ENCODE results near the gene MAN2B1.
"Not testable (repeated sequence)": the region's sequence is repeated elsewhere in the genome, so short reads cannot be mapped to it uniquely, and the experiment has no call there.

MAN2B1 gene

DNA sequence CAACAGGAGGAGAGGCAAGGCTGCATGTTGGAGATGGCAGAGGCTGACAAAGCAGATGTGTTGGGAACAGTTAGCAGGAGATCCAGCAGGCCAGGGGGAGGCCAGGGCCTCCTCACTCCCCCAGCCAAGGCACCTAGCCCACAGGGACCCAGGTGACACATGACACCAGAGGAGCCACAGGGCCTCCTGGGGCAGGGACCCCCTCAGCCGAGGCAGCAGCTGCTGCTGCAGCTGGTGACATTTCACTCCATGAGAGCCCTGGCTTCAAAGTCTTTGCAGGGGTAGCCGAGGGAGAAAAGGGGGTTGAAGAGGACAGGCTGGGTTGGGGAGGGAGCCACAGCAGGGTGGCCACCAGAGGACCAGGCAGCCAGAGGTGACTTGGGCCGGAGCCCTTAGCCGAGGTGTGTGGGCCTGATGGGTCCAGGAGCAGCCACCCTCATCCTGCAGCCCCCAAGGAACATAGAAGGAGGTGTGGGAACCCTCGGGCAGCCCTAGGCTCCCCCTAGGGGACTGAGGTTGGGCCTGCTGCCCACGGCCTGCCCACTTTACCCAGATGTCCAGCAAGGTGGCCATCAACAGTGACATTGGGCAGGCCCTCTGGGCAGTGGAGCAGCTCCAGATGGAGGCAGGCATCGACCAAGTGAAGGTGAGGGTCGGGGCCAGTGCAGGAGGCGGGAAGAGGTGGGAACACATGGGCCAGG lies 21.1 kb upstream of the MAN2B1 start, which contains the start of gene GNG14:
TSS of gene GNG14 (plus strand) at position 503 of the 701 bp plus-strand sequence. CDS start at position 554, 51 bp downstream.
- no peak for DNase-seq

DNA sequence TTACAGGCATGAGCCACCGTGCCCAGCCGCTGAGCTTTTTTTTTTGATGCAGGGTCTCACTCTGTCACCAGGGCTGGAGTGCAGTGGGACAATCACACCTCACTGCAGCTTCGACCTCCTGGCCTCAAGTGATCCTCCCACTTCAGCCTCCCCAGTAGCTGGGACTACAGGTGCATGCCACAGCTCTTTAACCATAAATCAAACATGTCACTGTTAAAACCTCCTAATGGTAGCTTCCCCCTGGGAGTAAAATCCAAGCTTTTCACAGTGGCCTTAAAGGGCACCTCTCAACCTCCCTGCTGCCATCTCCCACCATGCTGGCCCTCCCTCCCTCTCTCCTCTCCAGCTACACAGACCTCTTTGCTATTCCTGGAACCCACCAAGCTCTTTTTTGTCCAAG lies 19.3 kb upstream of the MAN2B1 start:
- DNase-seq: no peak

DNA sequence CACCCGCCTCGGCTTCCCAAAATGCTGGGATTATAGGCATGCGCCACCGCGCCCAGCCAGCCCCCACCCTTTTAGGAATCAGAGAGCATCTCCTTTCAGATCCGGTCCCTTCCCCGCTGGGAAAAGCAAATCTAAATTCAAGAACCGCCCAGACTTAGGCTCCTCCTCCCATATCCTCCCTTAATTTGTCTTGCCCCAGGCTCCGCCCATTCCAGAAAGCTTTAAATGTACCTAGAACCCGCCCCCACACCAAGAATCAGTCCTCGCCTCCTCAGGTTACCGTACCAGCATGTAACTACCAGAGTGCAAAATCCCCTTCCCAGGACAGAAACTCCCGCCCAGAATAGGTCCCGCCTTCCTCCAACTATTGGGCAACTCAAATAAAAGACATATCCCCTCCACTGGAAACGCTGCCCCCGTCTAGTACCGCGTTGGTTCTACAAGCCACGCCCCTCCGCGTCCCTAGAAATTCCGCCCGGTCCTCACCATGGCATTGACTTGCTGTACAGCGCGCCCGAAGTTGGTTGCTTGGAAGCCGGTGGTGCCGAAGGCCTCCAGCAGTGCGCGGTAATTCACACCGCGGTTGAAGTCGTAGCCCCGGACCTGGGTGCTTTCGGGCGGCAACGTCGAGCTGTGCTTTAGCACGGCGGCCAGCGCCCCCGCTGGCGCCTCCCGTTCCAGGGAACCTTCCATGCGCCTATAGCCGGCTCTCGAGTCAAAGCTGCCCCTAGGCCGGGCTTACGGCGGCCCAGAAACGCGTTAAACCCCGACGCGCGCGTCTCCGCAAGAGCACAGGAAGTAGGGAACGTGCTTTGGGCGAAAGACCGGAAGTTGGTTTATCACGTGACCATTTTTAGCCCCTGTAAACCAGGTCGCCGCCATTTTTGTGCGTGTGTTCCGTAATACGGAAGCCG lies 14.8 kb upstream of the MAN2B1 start, which contains the start of gene DHPS:
TSS of gene DHPS (minus strand) at position 807 of the 914 bp plus-strand sequence. CDS start at position 693, 114 bp downstream.
- peak; percentile 95 for DNase-seq

DNA sequence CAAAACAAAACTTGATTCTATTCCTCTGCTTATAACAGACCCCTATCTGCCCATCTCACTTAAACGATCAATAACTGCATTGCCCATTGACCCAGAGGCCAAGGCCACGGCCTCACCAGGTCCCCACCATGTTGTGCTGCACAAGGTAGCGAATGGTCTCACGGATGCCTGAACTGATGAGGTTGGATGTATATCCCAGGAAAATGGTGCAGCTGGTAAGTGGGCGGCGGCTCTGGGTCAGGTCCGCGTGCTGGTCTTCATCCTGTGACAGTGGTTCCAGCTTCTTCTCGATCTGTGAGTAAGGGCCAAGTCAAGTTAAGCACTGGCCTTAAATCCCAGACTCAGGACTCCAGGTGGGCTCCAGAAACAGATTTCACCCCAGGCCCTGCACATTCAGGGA lies 13.5 kb upstream of the MAN2B1 start:
- DNase-seq: no peak

DNA sequence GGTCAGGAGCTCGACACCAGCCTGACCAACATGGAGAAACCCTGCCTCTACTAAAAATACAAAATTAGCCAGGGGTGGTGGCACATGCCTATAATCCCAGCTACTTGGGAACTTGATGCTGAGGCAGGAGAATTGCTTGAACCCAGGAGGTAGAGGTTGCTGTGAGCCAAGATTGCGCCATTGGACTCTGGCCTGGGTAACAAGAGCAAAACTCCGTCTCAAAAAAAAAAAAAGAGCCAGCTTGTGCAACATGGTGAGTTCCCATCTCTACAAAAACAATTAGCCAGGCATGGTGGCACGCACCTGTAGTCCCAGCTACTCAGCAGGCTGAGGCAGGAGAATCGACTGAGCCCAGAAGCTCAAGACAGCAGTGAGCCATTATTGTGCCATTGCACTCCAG lies 11.5 kb upstream of the MAN2B1 start:
- DNase-seq: not testable (repeated sequence)

DNA sequence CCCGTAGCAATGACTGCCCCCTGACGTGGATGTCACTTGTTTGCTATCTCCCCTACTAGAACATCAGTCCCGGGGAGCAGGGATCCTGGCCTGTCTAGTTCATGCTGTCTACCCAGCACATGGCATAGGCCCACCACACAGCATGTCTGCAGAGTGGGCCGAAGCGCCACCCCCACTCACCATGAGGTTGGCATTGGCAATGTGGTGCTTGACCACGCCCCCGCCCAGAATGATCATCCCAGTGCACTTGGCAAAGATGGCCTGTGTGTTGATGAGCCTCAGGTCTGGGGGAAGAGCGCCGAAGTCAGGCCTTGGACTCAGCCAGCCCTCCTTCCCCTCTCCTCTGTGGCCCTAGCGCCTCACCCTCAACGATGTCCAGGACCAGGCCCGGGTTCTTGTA lies 10.4 kb upstream of the MAN2B1 start:
- DNase-seq: no peak

DNA sequence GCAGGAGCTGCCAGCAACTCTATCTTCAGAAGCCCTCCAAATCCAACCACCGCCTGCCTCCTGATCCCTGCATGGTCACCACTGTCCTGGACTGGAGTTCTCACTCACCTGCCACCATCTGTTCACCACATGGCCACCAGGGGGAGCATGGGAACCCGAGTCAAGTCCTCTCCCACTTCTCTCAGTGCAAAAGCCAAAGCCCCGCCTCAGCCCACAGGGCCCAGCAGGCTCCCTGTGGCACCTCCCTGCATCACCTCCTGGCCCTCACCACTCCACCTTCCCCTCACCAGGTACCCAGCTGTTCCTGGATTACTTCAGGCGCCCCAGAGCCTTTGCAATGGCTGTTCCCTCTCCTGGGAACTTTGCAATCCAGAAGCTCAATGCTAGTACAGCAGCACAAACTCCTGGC lies 9.8 kb upstream of the MAN2B1 start:
- no peak for DNase-seq

DNA sequence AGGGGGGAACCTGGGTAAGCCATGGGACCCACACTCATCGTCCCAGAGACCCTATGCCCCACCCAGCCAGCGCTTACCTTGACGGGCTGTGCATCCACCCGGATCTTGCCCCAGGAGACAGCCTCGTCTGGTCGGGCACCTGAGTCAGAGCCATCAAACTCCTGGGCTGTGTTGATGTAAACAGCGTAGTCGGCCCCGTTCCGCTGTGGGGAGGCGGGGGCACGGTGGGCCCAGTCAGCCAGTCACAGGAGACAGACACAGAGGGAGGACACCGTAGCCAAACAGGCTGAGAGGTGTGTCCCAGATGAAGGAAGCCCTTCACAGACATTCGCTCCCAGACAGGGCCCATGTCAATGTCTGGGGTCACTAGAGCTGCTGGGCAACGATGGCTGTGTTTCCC lies 9.4 kb upstream of the MAN2B1 start:
- no peak for DNase-seq

DNA sequence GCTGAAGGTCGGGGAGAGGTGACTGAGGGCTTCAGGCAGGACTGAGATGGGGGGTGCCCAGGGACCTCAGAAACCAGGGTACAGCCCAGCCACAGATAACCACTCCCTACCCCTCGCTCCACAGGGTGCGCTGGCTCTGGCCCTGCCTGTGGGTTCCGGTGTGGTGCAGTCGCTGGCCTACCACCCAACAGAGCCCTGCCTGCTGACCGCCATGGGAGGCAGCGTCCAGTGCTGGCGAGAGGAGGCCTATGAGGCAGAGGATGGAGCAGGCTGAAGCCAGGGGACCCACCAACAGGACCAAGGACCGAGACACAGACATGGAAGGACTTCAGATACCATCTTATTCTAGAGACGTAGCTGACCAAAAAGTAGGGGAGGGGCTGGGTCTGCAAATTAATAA lies 8.9 kb upstream of the MAN2B1 start:
- no peak for DNase-seq

DNA sequence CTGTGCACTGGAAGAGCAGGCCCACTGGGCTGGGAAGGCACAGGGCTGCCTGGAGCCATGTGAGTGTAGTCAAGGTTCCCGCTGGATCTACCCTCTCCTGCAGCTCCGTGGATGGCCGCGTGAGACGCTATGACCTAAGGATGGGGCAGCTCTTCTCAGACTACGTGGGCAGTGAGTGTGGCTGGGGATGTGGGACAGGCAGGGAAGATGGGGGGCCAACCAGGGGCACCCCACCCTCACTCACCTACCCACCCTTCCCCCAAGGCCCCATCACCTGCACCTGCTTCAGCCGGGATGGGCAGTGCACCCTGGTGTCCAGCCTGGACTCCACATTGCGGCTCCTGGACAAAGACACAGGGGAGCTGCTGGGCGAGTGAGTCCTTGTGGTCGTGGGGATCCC lies 6.2 kb upstream of the MAN2B1 start:
- DNase-seq: no peak

DNA sequence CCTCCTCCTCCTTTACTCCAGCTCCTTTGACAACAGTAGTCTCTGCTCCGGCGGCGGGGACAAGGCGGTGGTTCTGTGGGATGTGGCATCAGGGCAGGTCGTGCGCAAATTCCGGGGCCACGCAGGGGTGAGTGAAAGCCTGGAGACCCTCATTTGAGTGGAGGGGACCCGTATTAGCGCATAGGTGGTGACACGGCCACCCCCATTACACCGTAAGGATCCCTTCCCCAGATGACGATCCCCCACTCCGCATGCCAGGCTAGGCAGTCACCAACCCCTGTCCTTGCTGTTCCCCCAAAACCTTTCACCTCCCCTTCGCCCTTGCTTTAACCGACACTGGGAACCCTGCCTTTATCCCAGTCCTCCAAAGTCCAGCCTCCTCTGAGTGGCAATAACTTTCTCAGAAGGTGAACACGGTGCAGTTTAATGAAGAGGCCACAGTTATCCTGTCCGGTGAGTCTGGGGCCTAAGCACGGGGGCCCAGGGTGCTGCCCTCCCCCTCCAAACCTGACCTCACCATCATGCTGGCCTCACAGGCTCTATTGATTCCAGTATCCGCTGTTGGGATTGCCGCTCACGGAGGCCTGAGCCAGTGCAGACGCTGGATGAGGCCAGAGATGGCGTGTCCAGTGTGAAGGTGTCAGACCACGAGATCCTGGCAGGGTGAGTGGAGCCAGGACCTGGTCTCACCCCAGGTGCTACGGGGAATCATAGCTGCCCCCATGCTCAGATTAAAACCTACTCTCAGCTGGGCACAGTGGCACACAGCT lies 3.8 kb upstream of the MAN2B1 start:
- no peak for DNase-seq

DNA sequence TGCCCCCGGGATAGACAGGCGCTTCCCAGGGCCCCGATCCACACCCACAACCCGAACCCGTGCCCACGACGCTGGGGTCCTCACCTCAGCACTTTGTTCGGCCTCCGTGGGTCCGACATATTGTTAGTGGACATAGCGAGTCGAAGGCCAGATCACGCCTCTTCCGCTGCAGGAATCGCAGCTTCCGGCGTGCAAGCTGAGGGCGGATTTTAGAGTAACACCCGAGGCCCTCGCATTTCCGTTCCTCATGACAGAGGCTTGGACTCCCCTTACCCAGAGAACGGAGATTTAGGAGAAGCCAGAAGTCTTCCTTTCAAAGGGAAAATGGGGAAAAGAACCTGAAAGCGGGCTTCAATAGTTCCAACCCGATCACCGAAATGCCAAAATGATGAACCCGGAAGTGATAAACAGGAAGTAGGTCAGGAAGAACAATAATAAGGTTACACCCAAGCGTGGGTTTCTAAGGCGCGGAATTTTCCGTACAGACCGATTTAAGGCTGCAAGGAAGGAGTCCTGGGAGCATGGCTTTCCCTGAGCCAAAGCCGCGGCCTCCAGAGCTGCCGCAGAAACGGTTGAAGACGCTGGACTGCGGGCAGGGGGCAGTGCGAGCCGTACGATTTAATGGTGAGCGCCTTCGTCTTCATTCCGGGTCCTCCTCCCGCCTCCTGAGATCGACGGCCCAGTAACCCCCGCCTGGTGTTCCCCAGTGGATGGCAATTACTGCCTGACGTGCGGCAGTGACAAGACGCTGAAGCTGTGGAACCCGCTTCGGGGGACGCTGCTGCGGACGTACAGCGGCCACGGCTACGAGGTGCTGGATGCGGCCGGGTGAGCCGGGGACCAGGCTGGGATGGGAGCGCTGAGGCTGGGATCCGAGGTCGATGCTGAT lies 3.0 kb upstream of the MAN2B1 start:
- DNase-seq: peak; percentile 45

DNA sequence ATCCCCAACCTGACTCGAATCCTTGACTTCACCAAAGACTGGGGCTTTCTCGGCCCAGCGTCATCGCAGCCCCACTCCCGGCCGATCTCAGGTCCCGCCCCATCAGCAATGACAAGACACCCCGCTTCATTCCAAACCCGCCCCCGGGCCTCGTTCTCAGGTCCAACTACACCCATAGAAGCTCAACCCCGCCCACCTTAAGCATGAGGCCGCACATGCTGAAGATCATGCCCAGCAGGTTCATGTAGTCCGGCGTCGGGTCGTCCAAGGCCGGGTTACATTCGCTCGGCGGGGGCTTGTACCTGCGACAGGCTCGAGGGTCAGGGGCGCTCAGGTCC lies 2.4 kb upstream of the MAN2B1 start:
- DNase-seq: no peak

DNA sequence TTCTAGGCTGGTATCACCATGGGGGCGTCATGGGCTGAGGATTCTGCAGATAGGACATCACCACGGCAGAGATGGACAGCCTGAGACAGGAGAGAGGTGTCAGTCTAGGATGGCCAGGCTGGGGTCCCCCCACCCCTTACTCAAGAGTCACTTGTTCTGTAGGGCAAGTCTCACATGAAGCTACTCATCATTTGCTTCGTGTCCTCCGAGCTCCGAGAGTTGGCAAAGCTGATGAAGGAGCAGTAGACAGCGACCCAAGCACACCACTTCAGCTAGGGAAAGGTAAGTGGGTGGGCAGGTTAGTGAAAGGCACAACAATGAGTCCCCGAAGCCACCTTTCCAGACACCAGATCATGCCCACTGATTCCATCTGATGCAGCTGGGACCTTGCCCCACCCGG lies 1.8 kb upstream of the MAN2B1 start:
- no peak for DNase-seq

DNA sequence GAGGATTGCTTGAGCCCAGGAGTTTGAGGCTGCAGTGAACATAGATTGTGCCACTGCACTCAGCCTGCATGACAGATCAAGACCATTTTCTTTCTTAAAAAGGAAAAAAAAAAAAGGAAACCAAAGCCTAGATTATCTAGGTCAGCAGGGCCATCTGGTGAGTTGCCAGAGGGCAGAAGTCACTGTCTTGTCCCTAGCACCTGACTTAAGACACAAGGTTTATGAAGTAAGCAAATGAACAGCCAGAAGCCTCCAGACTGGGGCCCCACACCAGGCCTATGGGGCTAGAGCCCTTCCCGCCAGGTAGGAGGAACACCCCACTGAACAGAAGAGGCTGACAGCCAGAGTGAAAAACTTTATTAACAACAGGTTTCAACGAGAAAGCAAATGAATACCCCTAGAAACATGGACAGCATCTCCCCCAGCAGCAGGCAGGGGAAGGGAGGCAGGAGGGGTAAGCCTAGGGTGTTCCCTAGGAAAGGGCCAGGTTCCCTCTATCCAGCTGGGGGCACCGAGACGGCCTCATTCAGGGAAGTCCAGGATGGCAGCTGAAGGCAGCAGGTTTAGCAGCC lies 1.3 kb upstream of the MAN2B1 start:
- DNase-seq: no peak

DNA sequence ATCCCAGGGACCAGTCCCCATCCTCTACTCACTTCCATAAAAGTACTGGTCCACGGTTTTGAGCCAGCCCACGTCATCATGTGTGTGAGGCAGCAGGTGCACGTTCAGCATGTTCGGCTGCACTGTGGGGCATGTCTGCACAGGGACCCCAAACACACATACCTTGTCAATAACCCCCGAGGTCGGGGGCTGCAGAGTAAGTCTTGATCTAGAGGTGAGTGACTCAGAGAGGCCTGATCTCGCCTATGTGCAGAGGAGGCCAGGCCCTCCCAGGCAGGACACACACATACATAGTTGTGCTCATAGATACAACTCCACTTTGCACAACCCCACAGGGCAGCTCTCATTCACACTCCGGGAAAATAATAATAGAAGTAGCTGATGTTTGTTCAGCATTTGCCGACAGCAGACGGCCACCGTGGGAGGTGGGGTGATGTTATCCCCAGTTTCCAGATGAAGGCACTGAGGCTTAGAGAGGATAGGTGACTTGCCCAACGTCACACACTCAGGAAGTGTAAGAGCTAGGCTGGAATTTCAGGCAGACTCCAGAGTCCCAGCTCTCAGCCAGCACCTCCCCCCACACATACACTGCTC lies 774 bp downstream of the MAN2B1 start:
- DNase-seq: no peak

DNA sequence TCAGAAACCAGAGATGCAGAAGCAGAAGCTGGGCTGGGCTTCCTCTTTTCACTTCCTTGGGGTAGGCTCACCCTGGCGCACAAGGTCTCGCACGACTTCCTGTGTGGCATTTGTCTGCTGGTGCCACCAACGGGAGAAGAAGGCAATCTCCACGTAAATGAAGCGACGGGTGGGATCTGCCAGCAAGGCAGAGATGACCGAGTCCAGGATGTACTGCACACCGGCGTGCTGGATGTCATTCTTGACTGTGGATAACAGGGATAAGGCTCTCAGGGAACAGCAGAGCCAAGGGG lies 1.3 kb downstream of the MAN2B1 start:
- no peak for DNase-seq

DNA sequence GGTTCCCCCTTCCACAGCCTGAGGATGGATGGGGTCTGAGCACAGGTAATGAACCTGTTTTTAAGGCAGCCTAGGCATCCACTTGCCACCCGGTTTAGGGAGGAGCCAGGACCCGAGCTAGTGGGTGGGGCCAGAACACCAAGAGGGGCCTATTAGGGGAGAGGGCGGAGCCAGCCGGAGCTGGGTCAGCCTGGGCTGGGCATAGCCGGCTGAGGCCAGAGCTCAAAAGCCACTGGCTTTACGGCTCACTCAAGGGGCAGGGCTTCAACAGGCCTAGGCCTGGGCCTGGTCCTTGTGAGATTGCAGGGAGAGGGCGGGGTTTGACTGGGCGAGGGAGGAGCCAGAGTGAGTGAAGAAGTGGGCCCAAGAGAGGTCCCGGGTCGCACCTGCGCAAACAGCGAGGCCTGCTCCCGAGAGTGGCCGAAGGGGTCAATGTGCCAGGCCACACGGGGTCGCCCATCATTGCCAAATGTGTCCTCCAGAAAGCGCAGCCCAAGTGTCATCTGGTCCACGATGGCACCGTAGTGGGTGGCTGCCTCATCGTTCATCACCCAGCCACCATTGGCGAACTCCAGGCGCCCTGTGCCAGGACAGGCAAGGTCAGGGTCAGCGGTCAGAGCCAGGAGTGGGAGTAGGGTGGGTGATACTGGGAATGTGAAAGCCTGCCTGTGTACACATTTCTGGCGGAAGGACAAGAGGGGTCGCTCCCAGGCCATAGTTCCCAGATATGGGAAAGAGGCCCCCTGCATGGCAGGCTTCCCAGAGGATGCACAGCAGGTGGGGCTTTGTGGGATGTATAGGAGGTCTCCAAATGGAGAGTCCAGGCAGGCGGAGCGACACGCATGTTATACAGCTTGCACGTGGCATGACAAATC lies 1.9 kb downstream of the MAN2B1 start:
- DNase-seq: no peak

DNA sequence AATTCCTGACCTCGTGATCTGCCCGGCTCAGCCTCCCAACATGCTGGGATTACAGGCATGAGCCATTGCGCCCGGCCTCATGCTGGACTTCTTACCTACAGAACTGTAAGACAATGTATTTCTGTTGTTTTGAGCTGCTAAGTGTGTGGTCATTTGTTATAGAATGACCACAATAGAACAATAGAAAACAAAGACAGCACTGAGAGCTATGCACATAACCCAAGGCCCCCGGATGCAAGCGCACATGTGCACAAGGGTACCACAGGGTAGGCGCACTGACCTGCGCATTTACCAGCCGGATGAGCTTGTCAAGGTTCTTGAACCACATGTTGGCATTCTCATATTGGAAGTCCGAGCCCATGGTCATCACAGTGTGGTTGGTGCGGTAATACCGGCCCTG lies 5.6 kb downstream of the MAN2B1 start:
- DNase-seq: no peak

DNA sequence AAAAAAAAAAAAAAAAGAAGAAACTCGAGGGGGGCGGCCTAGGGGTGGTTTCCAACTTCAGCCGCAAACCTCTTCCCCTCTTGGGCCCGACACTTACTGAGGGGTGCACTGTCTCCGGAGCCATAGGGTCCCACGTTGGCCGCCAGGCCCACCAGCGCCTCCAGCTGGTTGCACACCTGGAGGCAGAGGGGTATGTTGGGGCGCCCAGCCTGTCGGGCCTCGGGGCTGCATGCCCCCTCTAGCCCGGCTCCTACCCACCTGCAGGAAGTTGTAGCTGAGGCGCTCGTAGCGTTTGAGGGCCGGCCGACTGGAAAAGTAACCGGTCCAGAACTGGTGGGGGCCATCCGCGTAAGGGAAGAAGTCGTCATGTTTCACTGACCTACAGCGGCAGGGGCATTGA lies 8.6 kb downstream of the MAN2B1 start:
- DNase-seq: no peak
